GM21529 (cell line): ENCODE data around the gene PDSS2.
"Not testable (repeated sequence)": the region's sequence is repeated elsewhere in the genome, so short reads cannot be mapped to it uniquely, and the experiment has no call there.

Source experiments
- ATAC-seq: cut with Tn5 transposase; IDR thresholded peaks from one replicate; pipeline ENCODE4 v1.9.1; 2021; ENCODE audit not compliant: unreplicated experiment

Gene PDSS2

DNA sequence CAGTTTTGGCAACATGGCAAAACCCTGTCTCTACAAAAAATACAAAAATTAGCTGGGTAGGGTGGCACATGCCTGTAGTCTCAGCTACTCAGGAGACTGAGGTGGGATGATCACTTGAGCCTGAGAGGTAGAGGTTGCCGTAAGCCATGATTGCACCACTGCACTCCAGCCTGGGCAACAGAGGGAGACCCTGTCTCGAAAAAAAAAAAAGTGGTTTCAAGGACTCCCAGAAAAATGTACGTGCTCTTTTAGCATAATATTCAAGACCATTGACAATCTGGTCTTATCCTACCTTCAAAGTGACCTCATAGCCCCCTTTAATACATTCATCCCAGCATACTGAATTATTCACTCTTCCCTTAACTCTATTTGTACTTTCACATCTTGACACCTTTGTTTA is 16.0 kb upstream of the PDSS2 start:
- not testable (repeated sequence) for ATAC-seq

DNA sequence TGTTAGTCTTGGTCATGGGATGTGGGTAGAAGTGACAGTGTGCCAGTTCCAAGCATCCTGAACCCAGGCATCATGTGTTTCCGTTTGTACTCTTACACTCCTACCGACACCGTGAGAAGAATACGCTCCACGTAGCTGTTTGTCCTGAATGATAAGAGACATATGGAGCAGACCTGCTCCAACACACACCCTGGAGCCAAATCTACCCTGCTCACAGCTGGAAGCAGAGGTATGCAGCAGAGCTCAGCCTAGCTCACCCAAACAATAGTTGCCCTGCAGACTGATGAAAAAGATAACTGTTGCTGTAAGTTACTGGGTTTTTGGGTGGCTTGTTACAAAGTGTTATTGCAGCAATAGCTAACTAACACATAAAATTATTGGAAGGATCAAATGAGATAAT is 14.3 kb upstream of the PDSS2 start:
- ATAC-seq = no peak

DNA sequence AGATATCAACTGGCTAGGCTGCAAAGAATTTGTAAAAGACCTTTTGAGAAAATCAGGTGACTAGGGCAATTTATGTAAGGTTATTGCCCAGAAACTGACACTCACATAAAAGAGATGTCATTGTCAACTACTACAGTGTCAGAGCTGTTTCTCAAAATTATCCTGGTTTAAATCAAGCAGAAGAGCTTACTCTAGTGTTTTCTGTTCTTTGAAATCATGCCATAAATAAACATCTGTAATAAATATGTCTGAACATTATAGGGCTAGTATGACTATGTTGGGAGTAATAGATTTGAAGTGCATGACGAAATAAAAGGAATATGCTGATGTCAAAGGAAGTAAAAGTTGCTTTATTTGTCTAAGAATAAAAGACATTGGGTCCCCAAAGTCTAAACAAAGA is 11.0 kb upstream of the PDSS2 start:
- ATAC-seq = no peak

DNA sequence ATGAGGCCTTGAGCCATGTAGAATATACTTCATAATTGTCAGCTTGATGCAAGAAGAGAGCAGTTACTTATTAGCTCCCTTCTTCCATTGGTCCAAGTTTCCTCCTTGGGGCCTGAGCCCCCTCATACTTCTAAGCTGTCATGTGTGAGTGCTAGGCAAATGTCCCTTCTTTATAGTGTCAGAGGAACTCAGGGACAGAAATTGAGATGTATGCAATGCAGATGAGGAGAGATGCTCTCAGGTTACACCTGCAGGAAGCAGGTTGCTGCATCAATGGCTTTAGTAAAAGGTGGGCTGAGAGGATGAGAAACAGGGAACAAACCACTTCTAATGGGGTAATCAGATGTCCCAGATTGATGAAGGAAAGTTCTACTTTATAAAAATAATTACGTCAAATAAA is 6.7 kb upstream of the PDSS2 start:
- no peak for ATAC-seq

DNA sequence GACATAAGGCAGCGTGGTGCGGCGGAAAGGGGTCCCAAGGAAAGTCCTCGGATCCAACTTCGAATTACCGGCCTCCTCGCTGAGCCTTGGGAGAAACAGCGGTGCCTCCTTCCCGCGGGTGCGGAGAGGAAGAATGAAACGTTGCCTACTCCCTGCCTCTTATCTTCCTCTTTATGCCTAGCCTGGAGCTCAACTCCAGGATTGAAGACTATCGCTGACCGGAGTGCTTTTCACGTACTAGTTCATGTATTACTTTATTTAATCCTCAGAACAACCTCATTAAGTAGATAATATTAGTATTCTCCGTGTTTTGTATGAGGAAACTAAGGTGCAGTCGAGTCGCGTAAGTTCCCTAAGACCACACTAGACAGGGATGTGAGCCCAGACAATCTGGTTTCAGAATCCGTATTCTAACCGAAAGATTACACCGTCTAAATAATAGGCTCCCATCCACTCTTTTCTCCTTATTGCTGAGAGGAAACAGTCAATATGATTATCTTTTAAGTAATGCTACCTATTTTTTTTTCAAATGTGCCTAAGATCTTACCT is 793 bp upstream of the PDSS2 start:
- ATAC-seq = no peak

DNA sequence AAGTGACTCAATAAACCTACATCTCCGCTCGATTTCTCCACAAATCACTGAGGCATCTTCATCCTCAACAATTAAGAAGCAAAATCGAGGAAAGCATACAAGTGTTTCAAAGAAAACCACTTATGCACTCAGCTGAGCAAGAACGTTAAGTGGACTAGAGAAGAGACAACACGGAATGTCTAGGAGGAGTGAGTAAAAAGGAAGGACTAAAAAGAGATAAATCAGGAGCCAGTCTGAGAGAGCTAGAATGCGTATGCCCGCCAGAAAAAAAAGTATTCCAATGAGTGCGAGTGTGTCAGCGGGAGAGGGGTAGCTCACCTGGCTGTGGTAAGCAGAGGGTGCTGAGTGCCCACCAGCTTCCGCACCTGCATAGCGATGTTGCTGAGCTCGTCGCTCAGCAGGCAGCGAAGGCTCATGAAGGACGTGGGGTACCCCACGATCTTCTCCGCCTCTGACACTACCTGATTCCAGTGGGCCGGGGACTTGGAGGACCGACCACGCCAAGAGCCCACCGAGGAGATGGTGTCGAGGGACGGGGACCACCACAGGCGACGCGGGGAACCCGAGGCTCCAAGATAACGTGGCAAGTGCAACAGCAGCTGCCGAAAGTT is 587 bp downstream of the PDSS2 start:
- ATAC-seq = peak; percentile 28

DNA sequence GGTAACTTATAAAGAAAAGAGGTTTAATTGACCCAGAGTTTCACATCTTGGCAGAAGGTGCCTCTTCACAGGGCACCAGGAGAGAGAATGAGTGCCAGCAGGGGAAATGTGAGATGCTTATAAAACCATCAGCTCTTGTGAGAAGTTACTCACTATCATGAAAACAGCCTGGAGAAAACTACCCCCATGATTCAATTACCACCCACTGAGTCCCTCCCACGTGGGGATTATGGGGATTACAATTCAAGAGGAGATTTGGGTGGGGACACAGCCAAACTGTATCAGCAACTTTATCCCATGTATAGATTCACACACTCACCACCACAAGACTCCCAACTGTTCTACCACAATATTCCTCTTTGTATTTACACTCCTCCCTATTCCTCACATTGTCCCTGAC is 10.6 kb downstream of the PDSS2 start:
- no peak for ATAC-seq

DNA sequence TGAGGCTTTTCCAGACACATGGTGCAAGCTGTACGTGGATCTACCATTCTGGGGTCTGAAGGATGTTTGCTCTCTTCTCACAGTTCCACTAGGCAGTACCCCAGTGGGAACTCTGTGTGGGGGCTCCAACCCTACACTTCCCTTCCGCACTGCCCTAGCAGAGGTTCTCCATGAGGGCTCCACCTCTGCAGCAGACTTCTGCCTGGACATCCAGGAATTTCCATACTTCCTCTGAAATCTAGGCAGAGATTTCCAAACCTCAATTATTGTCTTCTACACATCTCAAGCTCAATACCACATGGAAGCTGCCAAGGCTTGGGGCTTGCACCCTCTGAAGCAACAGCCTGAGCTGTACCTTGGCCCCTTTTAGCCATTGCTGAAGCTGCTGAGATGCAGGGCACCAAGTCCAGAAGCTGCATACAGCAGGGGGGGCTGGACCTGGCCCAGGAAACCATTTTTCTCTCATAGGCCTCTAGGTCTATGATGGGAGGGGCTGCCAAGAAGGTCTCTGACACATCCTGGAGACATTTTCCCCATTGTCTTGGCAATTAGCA is 11.6 kb downstream of the PDSS2 start:
- ATAC-seq = no peak

DNA sequence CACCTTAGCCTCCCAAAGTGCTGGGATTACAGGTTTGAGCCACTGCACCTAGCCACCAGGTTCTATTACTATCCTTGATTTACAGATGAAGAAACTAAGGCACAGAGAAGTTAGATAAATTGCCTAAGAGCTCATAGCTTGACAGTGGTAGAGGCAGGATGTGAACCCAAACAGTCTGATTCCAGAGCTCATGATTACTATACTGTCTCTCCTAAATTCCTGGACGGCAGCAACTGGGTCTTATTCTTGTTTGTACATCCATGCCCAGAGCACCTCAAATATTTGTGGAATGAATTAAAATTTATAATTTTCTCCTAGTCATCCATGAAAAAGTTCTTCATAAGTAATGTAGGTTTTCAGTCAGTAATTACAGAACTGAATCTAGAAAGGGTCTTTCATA is 15.1 kb downstream of the PDSS2 start:
- ATAC-seq = no peak

DNA sequence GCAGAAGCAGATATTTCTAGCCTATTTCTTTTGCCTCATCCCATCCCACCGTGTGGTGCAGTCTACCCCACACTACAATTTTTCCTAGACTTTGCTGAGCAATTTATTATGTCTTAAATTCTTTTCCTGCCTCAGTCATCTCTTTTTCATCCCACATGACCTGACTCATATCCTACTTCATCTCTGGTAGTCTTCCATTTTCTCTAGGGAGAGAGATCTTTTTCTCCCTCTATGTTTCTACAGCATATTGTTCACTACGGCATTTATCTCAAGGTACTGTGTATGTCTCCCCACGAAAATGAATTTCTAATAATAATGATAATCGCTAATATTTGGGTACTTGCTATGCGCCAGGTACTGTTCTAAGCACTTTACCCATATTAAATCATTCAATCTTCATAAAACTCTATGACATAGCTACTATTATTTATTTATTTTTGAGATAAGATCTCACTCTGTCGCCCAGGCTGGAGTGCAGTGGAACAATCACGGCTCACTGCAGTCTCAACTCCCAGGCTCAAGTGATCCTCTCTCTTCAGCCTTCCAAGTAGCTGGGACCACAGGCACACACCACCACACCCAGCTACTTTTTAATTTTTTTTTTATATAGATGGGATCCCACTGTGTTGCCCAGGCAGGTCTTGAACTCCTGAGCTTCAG is 15.6 kb downstream of the PDSS2 start:
- no peak for ATAC-seq

DNA sequence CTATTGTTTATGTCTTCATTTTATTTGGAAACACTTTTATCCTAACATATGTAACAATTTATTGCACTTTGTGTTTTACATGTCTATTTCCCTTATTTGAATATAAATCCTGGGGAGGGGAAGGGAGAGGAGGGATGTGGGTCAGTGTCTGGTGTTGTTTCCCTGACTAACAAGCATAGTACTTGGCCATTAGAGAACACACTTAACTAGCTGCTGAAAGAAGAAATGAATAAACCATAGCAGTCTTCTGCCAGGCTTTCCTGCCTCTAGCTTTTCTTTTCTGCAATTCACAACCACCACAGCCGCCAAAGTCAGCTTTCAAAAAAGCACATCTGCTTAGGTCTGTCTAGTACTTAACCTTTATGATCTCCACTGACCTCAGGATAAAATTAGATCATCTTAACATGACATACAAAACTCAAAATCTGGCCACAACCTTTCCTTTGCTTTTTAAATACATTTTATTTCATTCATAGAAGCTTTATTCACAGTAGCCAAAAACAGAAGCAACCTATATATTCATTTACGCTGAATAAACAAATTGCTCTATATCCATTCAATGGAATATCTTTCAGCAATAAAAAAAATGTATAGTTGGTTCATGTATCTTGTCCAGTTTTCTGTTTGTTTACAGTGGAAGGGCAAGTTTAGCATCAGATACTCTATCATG is 16.3 kb downstream of the PDSS2 start:
- no peak for ATAC-seq

DNA sequence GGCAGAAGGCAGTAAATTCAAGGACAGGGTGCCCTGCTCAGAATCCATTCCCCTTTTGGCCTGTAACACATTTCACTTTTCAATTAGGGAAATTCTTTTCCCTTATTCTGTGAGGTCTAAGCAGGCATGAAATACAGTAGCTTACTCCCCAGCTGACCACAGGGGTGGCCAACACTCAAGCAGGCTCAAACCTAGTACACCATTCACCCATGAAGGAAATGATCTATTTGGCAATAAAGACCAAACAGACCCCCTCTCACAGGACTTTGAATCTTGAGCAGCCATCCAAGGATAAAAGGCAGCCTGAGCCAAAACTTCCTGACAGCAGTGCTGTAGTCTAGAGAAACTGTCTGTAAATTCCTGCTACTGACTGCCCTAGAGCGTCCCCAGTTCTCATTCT is 17.7 kb downstream of the PDSS2 start:
- ATAC-seq = no peak

DNA sequence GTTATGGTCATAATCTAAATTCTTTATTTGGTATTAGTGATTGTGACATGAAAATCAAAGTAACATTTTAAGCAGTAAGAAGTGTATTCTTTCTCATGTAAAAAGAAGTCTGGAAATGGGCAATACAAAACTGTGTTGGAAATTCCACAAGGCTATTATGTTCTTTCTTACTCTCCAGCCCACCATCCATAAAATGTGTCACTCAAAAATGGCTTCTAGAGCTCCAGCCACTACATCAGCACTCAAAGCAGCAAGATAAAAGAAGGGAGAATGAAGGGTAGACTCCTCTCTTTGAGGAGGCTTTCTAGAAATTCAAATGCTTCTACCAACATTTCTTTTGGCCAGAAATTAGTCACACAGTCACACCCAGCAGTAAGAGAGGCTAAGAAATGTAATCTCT is 18.4 kb downstream of the PDSS2 start:
- no peak for ATAC-seq

DNA sequence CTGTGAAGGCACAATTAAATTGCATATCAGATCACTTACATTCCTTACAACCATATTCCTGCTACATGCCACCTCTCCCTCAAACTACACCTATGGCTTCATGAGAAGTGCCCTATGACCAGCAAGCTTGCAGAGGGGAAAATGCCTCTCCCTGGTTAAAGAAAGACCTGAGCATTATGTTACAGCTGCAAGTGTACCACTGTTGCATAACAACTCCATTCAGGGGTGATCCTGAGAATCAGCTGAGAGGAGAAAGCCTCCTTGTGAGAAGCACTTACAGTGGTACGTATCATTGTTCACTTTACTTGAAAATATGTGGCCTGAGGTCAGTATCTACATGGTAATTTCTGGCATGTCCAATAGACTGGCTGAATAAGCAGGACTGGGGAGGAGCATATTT is 20.0 kb downstream of the PDSS2 start:
- ATAC-seq = no peak

DNA sequence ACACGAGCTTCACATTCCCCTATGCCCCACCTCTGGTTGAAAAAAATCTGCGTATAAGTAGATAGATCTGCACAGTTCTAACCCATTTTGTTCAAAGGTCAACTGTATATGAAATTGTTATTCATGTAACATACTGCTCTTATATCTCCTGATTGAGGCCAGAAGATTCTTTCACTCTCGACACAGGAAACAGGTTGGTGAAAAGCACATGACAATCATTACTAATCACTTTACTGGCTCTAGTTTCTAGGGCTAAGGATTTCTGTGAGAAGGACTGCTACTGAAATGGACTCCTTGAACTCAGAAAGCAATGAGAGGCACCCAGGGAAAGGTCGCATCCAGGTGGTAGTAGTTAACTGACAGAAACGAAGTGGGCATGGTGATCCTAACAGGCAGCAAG is 21.7 kb downstream of the PDSS2 start:
- no peak for ATAC-seq

DNA sequence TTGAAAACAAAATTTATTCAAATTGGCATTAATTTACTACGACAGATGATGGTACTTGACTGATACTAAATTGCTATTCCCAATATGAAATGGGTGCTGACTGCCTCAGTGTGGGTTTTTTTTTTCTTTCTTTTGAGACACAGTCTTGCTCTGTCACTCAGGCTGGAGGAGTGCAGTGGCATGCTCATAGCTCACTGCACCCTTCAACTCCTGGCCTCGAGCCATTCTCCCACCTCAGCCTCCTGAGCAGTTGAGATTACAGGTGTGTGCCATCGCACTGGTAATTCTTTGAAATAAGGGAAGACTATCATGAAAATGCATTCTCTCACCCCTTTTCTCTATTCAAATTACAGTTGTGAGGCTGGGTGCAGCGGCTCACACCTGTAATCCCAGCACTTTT is 22.5 kb downstream of the PDSS2 start:
- no peak for ATAC-seq

DNA sequence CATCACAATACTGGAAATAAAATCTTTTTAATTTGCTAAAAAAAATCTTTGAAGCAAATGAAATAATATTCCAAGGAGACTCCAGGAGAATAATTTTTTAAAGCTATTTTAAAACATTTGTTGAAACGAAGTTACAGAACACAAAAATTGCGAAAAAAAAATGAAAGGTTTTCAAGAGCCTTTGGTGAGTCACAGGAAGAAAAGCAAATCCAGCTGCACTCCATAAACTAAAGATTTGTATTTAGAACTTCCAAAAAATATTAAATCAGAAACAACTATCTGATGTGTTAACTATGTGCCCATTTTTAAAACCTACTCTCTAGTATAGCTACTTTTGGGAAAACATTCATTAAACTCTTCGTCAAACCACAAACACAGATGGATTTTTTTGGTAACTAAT is 23.6 kb downstream of the PDSS2 start:
- ATAC-seq = no peak

DNA sequence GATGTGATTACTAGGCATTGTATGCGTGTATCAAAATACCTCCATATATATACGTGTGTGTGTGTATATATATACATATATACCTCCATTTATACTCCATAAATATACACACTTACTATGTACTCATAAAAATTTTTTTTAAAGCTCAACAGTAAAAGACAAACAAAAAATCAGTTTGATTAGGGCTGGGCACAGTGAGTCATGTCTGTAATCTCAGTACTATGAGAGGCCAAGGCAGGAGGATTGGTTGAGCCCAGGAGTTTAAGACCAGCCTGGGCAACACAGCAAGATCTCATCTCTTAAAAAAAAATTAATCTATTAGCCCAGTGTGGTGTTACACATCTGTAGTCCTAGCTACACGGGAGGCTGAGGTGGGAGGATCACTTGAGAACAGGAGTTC is 24.6 kb downstream of the PDSS2 start:
- no peak for ATAC-seq

DNA sequence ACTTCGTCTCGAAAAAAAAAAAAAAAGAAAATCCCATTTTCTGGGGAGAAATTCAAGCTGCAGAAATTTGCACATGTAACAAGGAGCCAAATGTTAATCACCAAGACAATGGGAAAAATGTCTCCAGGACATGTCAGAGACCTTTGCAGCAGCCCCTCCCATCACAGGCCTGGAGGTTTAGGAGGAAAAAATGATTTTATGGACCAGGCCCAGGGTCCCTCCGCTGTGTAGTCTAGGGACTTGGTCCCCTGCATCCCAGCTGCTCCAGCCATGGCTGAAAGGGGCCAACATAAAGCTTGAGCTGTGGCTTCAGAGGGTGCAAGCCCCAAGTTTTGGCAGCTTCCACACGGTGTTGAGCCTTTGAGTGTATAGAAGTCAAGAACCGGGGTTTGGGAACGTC is 33.4 kb downstream of the PDSS2 start:
- not testable (repeated sequence) for ATAC-seq

DNA sequence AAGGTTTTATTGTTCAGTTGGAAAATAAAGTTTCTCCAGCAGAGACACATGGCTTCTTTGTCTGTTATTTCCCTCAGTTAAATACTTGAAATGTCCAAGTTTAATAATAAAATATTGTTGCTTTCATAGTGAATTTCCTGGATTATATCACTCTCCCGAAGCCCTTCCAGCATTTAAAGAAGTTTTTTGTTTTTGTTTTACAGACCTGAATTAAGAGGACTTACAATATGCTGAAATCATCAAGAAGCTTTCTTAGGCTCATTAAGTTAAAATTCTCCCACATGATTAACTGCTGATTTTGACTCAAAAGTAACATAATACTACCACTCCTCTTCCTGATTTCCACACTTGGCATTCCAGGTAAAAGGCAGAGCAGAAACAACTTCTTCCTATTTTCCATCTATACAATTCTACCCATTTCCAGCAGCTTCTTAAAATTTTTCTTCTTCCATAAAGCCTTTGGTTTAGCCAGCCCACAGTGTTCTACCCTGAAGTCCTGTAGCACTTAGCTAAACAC is 35.8 kb downstream of the PDSS2 start:
- no peak for ATAC-seq

DNA sequence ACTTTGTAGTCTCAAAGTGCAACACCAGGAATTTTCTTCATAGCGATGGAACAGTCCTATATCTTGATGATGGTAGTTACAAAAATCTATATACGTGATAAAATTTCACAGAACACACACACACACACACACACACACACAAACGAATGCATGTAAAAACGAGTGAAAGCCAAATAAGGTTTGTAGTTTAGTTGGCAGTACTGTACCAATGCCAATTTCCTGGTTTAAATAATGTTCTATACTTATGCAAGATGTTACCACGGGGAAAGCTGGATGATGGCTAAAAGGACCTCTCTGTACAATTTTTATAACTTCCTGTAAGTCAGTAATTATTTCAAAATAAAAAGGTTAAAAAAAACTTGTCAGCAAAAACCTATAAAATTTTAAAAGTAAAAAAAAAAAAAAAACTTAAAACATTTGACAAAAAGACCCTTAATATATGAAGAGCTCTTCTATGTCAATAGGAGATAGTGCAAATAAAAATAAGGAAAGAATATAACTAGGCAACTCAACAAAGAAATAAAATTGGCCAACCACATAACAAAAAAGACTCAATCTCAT is 37.6 kb downstream of the PDSS2 start:
- no peak for ATAC-seq

DNA sequence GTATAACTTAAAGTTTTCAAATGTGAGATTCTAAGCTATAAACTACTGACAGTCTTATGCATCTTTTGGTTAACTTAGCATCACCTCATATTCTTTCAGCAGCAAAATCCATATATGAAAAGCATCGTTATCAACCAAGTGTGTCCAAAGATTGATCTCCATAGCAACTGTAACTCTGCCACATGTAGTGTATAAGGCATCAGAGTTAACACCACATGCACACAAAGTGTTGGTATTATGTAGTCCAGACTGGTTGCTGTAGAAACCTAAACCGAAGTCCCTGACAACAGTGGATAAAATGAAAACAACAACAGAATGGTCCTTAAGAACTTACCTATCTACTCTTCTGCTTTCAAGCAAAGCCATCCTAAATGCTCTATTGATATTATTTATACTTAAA is 39.6 kb downstream of the PDSS2 start:
- no peak for ATAC-seq
